NCI-H1694 treated with DMSO at 0.1 percent for 48 hours (cell line): ENCODE results near the gene MREG.
"Not testable (repeated sequence)": the region's sequence is repeated elsewhere in the genome, so short reads cannot be mapped to it uniquely, and the experiment has no call there.

Experiments
- DNase-seq: peaks from one replicate; lab custom pipeline; 2025; lab: John Stamatoyannopoulos, UW

MREG gene

GRCh38 chr2:215958257-215958656 lies 55.1 kb downstream of the MREG start:
- no peak for DNase-seq

DNA sequence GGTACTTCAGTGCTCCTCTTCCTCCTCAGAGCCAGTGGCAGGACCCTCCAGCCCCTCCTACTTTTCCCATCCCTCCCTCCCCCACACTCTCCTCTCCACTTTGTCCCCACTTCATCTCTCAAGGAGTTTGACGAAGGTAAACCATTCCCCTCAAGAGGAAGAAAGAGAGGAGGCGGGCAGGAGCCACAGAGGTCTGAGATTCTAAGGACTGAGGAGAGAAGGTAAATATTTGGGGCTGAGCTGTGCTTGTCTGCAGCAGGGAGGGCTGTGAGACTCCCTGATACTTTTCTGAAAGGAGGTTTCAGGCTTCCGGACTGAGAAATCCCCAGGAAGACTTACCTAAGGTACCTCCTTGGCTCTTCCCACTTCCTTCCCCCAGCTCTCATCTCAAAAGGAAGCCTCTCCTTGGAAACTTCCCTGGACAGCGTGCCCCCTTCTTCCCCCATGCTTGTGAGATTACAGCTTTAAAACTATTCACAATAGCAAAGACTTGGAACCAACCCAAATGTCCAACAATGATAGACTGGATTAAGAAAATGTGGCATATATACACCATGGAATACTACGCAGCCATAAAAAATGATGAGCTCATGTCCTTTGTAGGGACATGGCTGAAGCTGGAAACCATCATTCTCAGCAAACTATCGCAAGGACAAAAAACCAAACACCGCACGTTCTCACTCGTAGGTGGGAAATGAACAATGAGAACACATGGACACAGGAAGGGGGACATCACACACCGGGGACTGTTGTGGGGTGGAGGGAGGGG lies 55.8 kb downstream of the MREG start:
- DNase-seq, result not testable (repeated sequence)

GRCh38 chr2:215952860-215953637 lies 60.3 kb downstream of the MREG start:
- no peak for DNase-seq

GRCh38 chr2:215951558-215951957 lies 61.8 kb downstream of the MREG start:
- no peak for DNase-seq

GRCh38 chr2:215949991-215950404 lies 63.4 kb downstream of the MREG start:
- peak; percentile 50 for DNase-seq

DNA sequence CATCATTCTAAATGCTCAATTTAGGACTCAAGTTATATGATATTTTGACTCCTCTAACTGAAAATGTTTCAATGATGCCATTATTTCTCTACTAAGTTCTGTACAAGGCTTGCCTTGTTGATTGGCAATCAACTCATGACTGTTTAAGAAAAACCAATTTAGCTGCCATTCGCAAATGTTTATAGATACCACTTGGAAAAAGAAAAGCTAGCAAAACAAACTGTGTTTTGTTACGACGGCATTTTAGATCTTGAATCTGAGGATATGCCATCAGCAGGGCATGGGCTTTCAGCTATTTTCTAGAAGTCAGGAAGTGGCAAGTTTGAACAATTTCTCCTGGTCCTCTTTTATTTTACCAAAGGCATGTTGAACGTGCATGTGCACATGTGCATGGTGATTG lies 65.3 kb downstream of the MREG start:
- no peak for DNase-seq

DNA sequence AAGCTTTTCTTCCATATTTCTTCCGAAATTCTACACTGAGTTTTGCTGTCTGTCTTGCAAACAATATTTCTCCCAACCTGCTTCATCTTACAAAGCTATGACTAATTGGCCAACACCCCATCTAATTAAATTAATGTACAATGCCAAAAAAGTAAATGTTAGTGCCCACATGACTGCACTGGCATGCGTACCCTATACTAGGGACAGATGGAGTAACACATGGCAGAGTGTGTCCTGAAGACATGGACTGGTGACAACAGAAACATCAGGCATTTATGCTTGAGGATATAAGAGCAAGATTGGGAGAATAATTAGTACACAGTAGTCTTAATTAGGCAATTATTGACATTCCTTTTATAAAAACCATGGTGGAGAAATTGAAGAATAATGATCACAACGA lies 66.8 kb downstream of the MREG start:
- peak; percentile 83 for DNase-seq

- no peak for DNase-seq
Measured at GRCh38 chr2:215942194-215942593, 71.2 kb downstream of the MREG start.

- DNase-seq, result no peak
Measured at GRCh38 chr2:215941726-215942125, 71.6 kb downstream of the MREG start.

DNA sequence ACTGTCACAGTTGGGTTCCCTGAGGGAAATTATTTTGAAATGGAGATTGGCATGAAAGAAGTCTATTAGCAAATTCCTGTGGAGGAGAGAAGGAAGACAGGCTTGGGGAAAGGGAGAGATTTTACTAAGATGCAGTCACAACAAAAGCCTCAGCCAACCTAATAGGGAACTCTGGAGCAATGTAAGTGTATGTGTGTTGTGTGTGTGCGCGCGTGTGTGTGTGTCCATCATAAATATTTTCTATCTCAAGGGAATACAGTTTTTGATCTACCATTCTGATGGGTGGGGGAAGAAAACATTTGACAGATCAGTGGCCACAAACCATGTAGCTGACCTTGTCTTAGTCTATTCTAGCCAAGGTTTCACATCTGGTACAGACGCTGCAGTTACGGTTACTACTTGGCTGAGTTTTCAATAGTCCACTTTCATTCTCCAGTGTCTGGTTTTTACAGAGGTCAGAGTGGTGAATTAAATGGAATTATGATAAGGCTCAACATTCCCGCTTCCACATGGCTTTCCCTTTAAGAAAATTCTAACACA lies 72.6 kb downstream of the MREG start:
- no peak for DNase-seq

DNA sequence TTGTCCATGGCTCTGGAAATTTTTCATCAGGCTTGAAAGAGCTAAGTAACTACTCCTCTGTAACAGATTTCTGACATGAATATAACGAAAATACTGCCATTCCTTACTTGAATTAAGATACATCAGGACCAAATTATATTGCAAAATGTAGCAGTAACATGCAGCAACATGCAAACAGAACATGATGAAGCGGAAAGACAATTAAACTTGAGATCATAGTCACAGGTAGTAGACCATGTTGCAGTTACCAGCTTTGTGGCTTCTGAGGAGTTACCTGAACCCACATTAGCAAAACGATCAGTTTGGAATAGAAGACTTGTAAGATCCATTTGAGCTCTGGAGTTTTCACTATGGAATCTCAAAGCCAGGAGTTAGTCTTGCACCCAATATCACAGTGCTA lies 76.2 kb downstream of the MREG start:
- DNase-seq, result no peak

DNA sequence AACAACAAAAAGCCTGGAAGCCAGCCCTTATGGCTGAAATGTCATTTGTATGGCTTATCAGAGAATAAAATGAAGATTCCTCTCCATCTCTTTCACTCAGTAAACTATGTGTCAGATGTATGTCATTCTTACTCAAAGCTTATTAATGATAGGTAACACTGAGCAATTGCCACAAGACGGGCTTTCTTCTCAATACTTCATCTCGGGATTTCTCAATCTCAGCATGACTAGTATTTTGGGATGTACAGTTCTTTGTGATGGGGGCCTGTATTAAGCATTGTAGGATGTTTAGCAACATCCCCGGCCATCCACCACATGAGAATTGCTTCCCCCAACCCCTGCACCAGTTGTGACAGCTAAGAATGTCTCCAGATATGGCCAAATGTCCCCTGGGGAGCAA lies 80.2 kb downstream of the MREG start:
- no peak for DNase-seq

- DNase-seq, result peak; percentile 68
Measured at GRCh38 chr2:215931256-215931903, 82.0 kb downstream of the MREG start.

- DNase-seq, result no peak
Measured at GRCh38 chr2:215930505-215931253, 82.7 kb downstream of the MREG start.

DNA sequence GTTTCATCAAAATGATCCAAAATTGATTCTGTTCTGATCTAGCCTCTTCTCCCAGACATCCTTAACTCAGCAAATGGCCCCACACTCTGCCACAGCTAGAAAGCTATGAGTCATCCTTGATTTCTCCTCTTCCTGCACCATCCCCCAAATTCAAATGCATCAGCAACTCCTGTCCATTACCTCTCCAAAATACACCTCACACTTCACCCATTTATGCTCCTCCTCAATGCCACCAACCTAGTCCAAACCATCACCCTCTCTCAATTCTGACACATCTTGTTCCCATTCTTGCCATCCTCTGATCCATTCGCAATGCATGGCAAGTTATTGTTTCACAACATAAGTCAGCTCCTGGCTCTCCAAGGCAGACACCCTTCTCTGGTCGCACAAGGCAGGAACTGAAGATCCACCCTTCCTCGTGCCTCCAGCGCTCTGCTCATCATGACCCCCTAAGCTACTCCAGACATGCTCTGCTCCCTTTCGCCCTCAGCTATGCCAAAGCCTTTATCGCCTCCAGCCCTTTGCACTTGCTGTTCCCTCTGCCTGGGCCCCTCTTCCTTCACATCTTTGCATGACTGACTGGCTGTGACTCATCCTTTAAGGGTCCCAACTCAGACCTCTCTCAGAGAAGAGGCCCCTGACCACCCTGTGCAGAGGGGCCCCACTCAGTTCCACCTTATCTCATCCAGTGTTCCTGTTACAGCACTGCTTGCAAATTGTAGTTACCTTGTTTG lies 83.6 kb downstream of the MREG start:
- DNase-seq, result no peak

DNA sequence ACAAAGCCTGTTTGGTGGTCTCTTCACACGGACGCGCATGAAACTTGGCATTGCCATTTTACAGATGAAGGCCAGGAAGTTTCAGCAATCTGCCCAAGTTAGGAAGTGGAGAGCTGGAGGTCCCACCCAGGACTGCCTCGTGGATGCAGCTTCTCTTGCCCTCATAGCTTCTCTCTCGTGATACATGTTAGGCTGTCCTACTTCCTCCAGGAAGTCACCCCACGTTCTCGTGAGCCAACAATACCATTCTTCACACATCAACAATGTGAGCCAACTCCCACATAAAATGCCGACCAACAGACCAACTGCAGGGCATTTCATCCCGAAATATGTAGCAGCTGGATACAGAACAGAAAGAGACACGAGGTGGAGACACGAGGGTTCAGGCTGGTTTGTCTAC lies 85.3 kb downstream of the MREG start:
- no peak for DNase-seq

GRCh38 chr2:215926992-215927391 lies 86.4 kb downstream of the MREG start:
- DNase-seq, result not testable (repeated sequence)

- no peak for DNase-seq
Measured at GRCh38 chr2:215921895-215922294, 91.5 kb downstream of the MREG start.

GRCh38 chr2:215920244-215921100 lies 92.9 kb downstream of the MREG start:
- peak; percentile 77 for DNase-seq

GRCh38 chr2:215919624-215920243 lies 93.6 kb downstream of the MREG start:
- no peak for DNase-seq
